Measurements from ENCODE around the gene ANO2.

Gene ANO2

GRCh38 chr12:5521456-5522325 is 423.4 kb downstream of the ANO2 start:
- DNase-seq, result no peak
- intact Hi-C loops (cut with DNase I), result no loop called here

DNA sequence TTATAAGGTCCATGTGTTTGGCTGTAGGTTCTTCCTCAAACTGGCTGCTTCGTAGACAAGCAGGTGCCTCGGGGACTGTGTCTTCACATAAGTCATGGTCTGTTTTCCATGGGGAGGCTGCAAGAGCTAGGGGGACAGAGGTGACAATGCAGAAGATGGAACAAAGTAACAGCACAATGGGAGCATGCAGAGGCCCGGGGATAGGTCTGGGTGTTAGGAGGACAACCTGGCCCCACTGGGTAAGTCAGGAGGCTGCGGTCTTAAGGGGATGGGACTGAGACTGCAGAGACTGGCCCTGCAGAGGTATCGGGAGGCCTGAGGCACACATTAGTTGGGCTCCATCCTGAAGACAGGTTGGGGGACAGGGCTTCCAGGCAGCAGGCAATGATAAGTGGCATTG is 424.2 kb downstream of the ANO2 start:
- no peak for DNase-seq
- intact Hi-C loops (cut with DNase I), result no loop called here

- intact Hi-C loops (cut with DNase I), result no loop called here
- DNase-seq, result no peak
Measured at GRCh38 chr12:5520037-5520436, 425.0 kb downstream of the ANO2 start.

GRCh38 chr12:5518584-5519365 is 426.3 kb downstream of the ANO2 start:
- no peak for DNase-seq
- intact Hi-C loops (cut with DNase I), result no loop called here

- intact Hi-C loops (cut with DNase I), result no loop called here
Measured at GRCh38 chr12:5516371-5517241, 428.5 kb downstream of the ANO2 start.

DNA sequence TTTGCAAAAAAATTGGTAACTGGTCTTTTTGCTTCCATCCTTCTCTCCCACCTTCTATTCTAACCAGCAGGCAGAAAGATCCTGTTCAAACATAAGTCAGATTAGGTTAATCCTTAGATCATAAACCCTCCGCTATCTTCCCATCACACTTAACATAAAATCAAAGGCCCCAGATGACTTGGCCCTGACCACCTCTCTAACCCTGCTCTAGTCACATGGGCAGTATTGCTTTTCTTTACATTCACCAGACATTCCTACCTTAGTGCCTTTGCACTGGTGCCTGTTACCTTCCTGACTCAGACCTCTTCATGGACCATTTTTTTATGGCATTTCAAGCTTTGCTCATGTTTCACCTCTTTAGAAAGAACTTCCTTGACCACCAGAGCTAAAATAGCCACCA is 429.6 kb downstream of the ANO2 start:
- intact Hi-C loops (cut with DNase I), result no loop called here
- DNase-seq, result peak in 1 of 42 donors; percentile 9

More at GRCh38 chr12:5516371-5517241, 428.5 kb downstream of the ANO2 start:
- no peak for DNase-seq

DNA sequence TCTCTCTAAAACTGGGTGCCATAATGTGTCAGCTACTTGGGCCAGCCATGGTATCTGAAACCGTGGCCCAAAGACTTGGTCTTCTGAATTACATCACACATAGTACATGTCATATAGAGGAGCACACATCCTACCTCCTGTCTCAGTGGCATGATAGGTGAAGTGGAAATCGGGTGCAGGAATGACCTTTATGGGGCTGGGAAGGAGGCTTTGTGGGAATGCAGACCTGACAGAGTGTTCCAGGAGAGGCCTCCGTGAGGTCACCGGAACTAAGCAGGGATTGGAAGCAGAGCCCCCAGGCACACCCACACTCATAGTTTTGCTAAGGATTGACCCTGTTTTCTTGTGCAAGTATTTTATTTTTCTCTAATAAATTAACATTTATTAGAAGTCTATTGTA is 430.5 kb downstream of the ANO2 start:
- intact Hi-C loops (cut with DNase I), result no loop called here
- peak in 1 of 42 donors; percentile 4 for DNase-seq

DNA sequence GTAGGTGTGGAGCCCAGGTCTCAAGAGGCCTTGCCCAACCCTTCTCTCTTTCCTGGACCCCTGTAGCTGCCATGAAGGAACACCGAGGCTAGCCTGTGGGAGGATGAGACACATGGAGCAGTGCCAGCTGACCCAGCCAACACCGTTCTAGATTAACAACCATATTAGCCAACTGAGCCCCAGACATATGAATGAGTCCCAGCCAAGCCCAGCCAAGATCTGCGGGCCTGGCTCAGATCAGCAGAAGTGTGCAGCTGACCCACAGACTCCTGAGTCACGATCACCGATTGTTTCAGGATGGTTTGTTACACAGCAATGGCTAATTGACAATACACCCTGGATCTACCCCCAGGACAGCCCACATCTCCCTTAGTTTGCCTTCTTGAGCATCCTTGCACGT is 431.0 kb downstream of the ANO2 start:
- intact Hi-C loops (cut with DNase I), result no loop called here
- DNase-seq, result peak in 1 of 42 donors; percentile 18

- DNase-seq, result peak in 1 of 42 donors; percentile 9
- intact Hi-C loops (cut with DNase I), result no loop called here
Measured at GRCh38 chr12:5513406-5513805, 431.7 kb downstream of the ANO2 start.
